NCI-H2081 treated with DMSO at 0.1 percent for 48 hours (cell line): ENCODE results near the gene RIMBP3B.
"Not testable (repeated sequence)": the region's sequence is repeated elsewhere in the genome, so short reads cannot be mapped to it uniquely, and the experiment has no call there.

ENCODE experiments used
- DNase-seq: peaks from one replicate; lab custom pipeline; 2025; lab: John Stamatoyannopoulos, UW

RIMBP3B gene

GRCh38 chr22:21418974-21419638 lies 35.6 kb downstream of the RIMBP3B start:
- DNase-seq, result not testable (repeated sequence)

- DNase-seq, result not testable (repeated sequence)
These were observed 36.7 kb downstream of the RIMBP3B start for GRCh38 chr22:21420180-21420763.

GRCh38 chr22:21424084-21424709 lies 40.6 kb downstream of the RIMBP3B start:
- not testable (repeated sequence) for DNase-seq

GRCh38 chr22:21434378-21435233 lies 51.1 kb downstream of the RIMBP3B start:
- DNase-seq, result not testable (repeated sequence)

- not testable (repeated sequence) for DNase-seq
These were observed 52.7 kb downstream of the RIMBP3B start for GRCh38 chr22:21435998-21436810.

GRCh38 chr22:21438013-21438412 lies 54.5 kb downstream of the RIMBP3B start:
- not testable (repeated sequence) for DNase-seq
